Gastrocnemius medialis (tissue), 4 donors: Measurements from ENCODE around the gene TSEN15. TPM values are rescaled to one million over a fixed set of nuclear protein-coding genes. Genes with fewer than 3 reads are reported as not detected.
A peak's percentile ranks its signal among the peaks of the same experiment; 100 is the strongest.

Experiments
- ATAC-seq, 2 donors: fragments of 150-250 bp; one replicate each; pipeline ENCODE4 v1.9.1; 2016
- DNase-seq, 2 donors: peaks; one replicate each; pipeline ENCODE4 v3.0.0-alpha.2; 2019
- H3K27ac ChIP-seq, 4 donors: fragments of 200-600 bp; sonication (generic); 1 replicate in 1 of 4; 2 replicates in 3 of 4; pipeline ENCODE4 v1.5.1; 2016 to 2018; ENCODE audit warnings: mild to moderate bottlenecking in 2 of 4, moderate library complexity in 1 of 4
- H3K27me3 ChIP-seq, 3 donors: fragments of 200-600 bp; sonication (generic) in 2 of 3; 1 replicate in 1 of 3; 2 replicates in 2 of 3; pipeline versions ENCODE4 v1.5.1 to v1.6.0; 2016 to 2019; ENCODE audit warnings: mild to moderate bottlenecking in 1 of 3, moderate library complexity in 1 of 3
- H3K36me3 ChIP-seq, 2 donors: fragments of 200-600 bp; sonication (generic) in 1 of 2; one replicate each; pipeline ENCODE4 v1.5.1; 2017 to 2018
- H3K4me1 ChIP-seq, 2 donors: fragments of 200-600 bp; sonication (generic) in 1 of 2; one replicate each; pipeline ENCODE4 v1.5.1; 2016 to 2017; ENCODE audit warnings: mild to moderate bottlenecking in 2 of 2
- H3K4me3 ChIP-seq, 4 donors: fragments of 200-600 bp; sonication (generic) in 3 of 4; 1 replicate in 1 of 4; 2 replicates in 3 of 4; pipeline ENCODE4 v1.5.1; 2016 to 2019; ENCODE audit warnings: mild to moderate bottlenecking in 2 of 4
- H3K9me3 ChIP-seq, 3 donors: fragments of 200-600 bp; sonication (generic) in 2 of 3; 1 replicate in 1 of 3; 2 replicates in 2 of 3; pipeline ENCODE4 v1.5.1; 2016 to 2019
- POLR2A ChIP-seq, 2 donors: fragments of 450-650 bp; IDR thresholded peaks; one replicate each; pipeline ENCODE4 v1.6.1; 2017; ENCODE audit warnings: antibody characterized with exemption in 2 of 2, mild to moderate bottlenecking in 2 of 2, moderate library complexity in 2 of 2
- in situ Hi-C, 4 donors: fragments of 200-750 bp; cut with MboI; loops; one replicate each; pipeline versions ENCODE4 v1.15.0 to v1.8.0; 2017; ENCODE audit warnings: low sequenced_read_pairs in 4 of 4
- intact Hi-C: fragments of 100-400 bp; cut with DNase I; formaldehyde crosslinking; loops from one replicate; pipeline ENCODE4 v1.15.1; 2023; ENCODE audit warnings: low total_unique reads
- total RNA-seq, 4 donors: library from RNA; depleted of rRNA; stranded (reverse); fragments of >200 nt; gene quantifications; one replicate each; pipeline versions ENCODE4 v1.1.0 to v1.2.3, GENCODE V29; 2016
- TF ChIP-seq, protein P1 (sequence below), 5 experiments: fragments of 450-650 bp in 3 of 5; fragments of 200-600 bp in 2 of 5; sonication (generic) in 2 of 5; IDR thresholded peaks in 4 of 5; conservative IDR thresholded peaks in 1 of 5; 1 replicate in 4 of 5; 2 replicates in 1 of 5; pipeline ENCODE4 v1.5.1; 2016 to 2019; ENCODE audit warnings: antibody characterized with exemption in 5 of 5, mild to moderate bottlenecking in 3 of 5, moderate library complexity in 3 of 5

Gene TSEN15
- total RNA-seq, 4 donors from 2014 or later: 22.8 to 69.6 (median 38.6) TPM

DNA sequence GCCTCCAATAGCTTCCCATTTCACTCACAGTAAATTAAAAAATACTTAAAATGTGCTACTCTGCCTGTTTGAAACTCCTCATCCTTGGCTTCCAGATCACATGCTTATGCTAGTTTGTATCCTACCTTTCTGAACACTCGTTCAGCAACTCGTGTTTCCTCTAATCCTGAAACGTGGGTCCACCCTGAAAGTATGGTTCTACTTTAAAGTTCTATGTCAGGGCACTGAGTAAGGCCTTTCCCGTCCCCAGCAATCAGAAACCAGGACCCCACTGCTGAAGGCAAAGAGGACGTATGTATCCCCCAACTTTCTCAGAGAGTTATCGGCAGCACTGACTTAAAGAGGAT, 419 bp upstream of the TSEN15 start:
- intact Hi-C loops: no loop called here
- ATAC-seq (peak; percentile 29 to 35), DNase-seq (no peak)
- in situ Hi-C loops: no loop called here
- TF ChIP-seq, protein P1, sequence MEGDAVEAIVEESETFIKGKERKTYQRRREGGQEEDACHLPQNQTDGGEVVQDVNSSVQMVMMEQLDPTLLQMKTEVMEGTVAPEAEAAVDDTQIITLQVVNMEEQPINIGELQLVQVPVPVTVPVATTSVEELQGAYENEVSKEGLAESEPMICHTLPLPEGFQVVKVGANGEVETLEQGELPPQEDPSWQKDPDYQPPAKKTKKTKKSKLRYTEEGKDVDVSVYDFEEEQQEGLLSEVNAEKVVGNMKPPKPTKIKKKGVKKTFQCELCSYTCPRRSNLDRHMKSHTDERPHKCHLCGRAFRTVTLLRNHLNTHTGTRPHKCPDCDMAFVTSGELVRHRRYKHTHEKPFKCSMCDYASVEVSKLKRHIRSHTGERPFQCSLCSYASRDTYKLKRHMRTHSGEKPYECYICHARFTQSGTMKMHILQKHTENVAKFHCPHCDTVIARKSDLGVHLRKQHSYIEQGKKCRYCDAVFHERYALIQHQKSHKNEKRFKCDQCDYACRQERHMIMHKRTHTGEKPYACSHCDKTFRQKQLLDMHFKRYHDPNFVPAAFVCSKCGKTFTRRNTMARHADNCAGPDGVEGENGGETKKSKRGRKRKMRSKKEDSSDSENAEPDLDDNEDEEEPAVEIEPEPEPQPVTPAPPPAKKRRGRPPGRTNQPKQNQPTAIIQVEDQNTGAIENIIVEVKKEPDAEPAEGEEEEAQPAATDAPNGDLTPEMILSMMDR (IDR thresholded peaks at IDR 0.05 in 4 of 5, conservative IDR thresholded peaks at IDR 0.05 in 1 of 5): no peak
- TF ChIP-seq POLR2A (IDR thresholded peaks at IDR 0.05): no peak
- H3K27ac ChIP-seq: peak overlapping the region; percentile 89 to 90 (median 90)
- H3K4me1 ChIP-seq: peaks cover 16 to 21% of the 10 kb centered on the region in 2 donors
- H3K4me3 ChIP-seq: peak overlapping the region; percentile 78 to 98 (median 90)
- H3K27me3 ChIP-seq: no peaks in the 10 kb centered on the region
- no peaks in the 10 kb centered on the region for H3K9me3 ChIP-seq
- peaks cover 0 to 10% of the 10 kb centered on the region in 2 donors for H3K36me3 ChIP-seq

DNA sequence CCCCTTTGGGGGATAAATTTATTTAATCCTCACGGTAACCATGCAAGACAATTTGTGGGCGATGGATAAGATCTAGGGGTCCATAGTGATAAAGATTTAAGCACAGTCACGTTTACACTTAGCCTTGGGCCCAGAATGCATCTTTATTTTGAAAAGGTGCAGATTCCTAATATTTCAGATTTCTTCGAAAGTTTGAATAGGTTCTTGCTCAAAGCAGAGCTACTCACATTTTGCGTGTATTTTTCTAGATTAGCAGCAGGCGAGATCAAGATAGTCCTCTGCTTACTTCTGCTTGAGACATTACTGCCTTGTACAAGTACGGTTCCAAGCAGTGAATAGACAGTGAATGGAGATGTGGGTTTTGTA, 647 bp downstream of the TSEN15 start:
- Histone ChIP-seq H3K4me1 (peaks cover 23 to 28% of the 10 kb centered on the region in 2 donors), H3K27me3 (no peaks in the 10 kb centered on the region), H3K4me3 (peak overlapping the region; percentile 78 to 98 (median 90)), H3K27ac (peak overlapping the region; percentile 89 to 90 (median 90)), H3K9me3 (no peaks in the 10 kb centered on the region), H3K36me3 (peaks cover 0 to 10% of the 10 kb centered on the region in 2 donors)
- in situ Hi-C loops: no loop called here
- TF ChIP-seq, protein P1 (IDR thresholded peaks at IDR 0.05 in 4 of 5, conservative IDR thresholded peaks at IDR 0.05 in 1 of 5): no peak
- TF ChIP-seq POLR2A (IDR thresholded peaks at IDR 0.05): no peak
- DNase-seq: no peak
- intact Hi-C loops: no loop called here
- ATAC-seq: no peak

DNA sequence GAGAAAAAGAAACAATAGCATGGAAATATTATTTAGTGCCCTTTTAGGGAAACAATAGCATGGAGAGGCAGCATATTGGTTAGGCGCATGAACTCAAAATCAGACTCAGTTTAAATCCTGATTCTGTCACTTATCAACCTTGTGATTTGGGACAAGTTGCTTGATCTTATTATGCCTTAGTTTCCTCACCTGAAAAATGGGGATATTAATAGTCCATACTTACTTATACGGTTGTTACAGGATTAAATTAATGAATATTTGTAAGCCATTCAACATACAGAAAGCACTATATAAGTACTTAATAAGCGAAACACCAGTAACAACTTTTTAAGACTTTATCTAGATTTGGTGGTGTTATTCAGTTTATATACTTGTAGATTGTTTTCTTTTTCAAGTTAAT, 1.2 kb downstream of the TSEN15 start:
- Histone ChIP-seq H3K9me3 (no peaks in the 10 kb centered on the region), H3K4me3 (peak overlapping the region; percentile 78 to 98 (median 90)), H3K27ac (peak overlapping the region in 2 of 4 donors; percentile 89 to 90), H3K36me3 (peaks cover 0 to 10% of the 10 kb centered on the region in 2 donors), H3K4me1 (peaks cover 29 to 32% of the 10 kb centered on the region in 2 donors), H3K27me3 (no peaks in the 10 kb centered on the region)
- no peak for DNase-seq
- ATAC-seq: no peak
- intact Hi-C loops (no loop called here), in situ Hi-C loops (no loop called here)
- no peak for TF ChIP-seq POLR2A (IDR thresholded peaks at IDR 0.05)
- TF ChIP-seq, protein P1 (IDR thresholded peaks at IDR 0.05 in 4 of 5, conservative IDR thresholded peaks at IDR 0.05 in 1 of 5): no peak

DNA sequence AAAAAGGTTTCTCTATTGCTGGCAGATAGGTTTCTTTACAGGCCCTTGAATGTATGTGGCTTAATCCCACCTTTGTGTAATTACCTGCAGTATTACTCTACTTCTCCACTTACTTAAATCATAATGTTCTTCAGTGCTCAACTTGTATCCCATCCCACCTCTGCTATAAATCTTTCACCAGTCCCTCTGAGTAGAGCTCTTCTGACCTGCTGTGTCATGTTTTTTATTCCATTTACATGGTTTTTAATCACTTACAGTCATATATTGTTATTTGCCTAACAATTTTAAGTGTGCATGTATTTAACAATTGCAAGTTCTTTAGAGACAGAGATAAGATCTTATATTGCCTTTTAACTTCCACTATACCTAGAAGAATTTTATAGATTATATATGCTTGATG, 2.4 kb downstream of the TSEN15 start:
- peaks cover 0 to 10% of the 10 kb centered on the region in 2 donors for H3K36me3 ChIP-seq
- intact Hi-C loops: no loop called here
- peaks cover 29 to 32% of the 10 kb centered on the region in 2 donors for H3K4me1 ChIP-seq
- DNase-seq (no peak), ATAC-seq (no peak)
- no peaks in the 10 kb centered on the region for H3K27me3 ChIP-seq
- no peak for TF ChIP-seq POLR2A (IDR thresholded peaks at IDR 0.05)
- TF ChIP-seq, protein P1 (IDR thresholded peaks at IDR 0.05 in 4 of 5, conservative IDR thresholded peaks at IDR 0.05 in 1 of 5): no peak
- no peaks in the 10 kb centered on the region for H3K9me3 ChIP-seq
- in situ Hi-C loops: no loop called here
- no peak overlapping the region for H3K4me3 ChIP-seq
- H3K27ac ChIP-seq: no peak overlapping the region
